ENCODE data around the gene ERG. TPM values are rescaled to one million over a fixed set of nuclear protein-coding genes. Genes with fewer than 3 reads are reported as not detected.

The ERG gene
- total RNA-seq, 2 donors from 2014 or later: 2.5 to 6.7 TPM

- intact Hi-C loops (cut with DNase I): no loop called here
- no peak overlapping the region for H3K27ac ChIP-seq
- no peak overlapping the region for H3K4me3 ChIP-seq
- no peak for DNase-seq
- H3K9ac ChIP-seq (ENCODE audit: low read depth in 2 of 2, low read length in 2 of 2): no peak overlapping the region
- H3K9me3 ChIP-seq: no peaks in the 10 kb centered on the region
- no peaks in the 10 kb centered on the region for H3K27me3 ChIP-seq
- no peaks in the 10 kb centered on the region for H3K4me1 ChIP-seq
- H3K36me3 ChIP-seq: no peaks in the 10 kb centered on the region
- TF ChIP-seq, protein P1, sequence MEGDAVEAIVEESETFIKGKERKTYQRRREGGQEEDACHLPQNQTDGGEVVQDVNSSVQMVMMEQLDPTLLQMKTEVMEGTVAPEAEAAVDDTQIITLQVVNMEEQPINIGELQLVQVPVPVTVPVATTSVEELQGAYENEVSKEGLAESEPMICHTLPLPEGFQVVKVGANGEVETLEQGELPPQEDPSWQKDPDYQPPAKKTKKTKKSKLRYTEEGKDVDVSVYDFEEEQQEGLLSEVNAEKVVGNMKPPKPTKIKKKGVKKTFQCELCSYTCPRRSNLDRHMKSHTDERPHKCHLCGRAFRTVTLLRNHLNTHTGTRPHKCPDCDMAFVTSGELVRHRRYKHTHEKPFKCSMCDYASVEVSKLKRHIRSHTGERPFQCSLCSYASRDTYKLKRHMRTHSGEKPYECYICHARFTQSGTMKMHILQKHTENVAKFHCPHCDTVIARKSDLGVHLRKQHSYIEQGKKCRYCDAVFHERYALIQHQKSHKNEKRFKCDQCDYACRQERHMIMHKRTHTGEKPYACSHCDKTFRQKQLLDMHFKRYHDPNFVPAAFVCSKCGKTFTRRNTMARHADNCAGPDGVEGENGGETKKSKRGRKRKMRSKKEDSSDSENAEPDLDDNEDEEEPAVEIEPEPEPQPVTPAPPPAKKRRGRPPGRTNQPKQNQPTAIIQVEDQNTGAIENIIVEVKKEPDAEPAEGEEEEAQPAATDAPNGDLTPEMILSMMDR (IDR thresholded peaks at IDR 0.05): no peak
Observed at GRCh38 chr21:38379147-38379546, 119.1 kb downstream of the ERG start.

DNA sequence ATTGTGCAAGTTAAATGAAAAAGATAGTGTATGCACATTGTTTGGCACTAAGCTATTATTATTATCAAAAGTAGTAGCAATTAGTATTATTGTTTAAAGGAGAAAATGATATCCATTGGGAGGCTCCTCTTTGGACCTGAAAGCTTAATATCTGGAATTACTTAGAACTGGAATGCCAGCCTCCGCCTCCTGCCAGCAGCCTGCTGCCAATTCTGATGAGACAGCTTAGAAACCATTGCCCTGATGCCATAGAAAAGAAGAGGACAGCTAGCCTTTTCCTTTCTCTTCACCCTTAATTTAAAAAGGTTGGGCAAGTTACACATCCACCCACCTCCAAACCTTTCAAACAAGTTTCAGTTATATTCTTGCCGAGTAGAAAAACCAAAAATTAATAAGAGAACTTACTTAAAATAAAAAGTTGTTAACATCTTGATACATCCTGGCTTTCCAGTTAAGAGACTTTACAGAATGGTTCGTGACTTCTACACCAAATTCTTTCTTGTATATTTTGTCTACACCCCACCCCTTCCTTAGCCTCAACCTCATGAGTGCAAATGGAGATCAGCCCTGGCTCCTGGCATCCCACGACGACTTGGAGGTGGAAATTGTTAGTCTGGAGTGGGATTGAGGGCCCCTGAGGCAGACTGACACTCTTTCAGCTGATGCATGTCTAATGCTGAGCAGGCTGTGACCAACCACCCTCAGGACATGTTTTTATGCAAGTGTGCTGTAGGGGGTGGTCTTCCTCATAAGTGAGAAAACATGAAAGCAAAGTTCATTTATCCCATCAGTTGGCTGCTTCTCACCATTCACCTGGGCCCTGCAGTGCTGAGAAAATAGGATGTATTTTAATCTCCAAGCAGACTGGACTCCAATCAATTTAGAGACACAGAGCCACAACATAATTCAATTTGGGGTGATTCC lies 120.8 kb downstream of the ERG start:
- Histone ChIP-seq H3K27ac (no peak overlapping the region), H3K4me3 (no peak overlapping the region), H3K9me3 (no peaks in the 10 kb centered on the region), H3K9ac (ENCODE audit: low read depth in 2 of 2, low read length in 2 of 2) (no peak overlapping the region), H3K27me3 (no peaks in the 10 kb centered on the region), H3K36me3 (no peaks in the 10 kb centered on the region), H3K4me1 (no peaks in the 10 kb centered on the region)
- no peak for DNase-seq
- TF ChIP-seq, protein P1 (IDR thresholded peaks at IDR 0.05): no peak
- intact Hi-C loops (cut with DNase I): no loop called here

- TF ChIP-seq, protein P1 (IDR thresholded peaks at IDR 0.05): no peak
- Histone ChIP-seq H3K4me3 (no peak overlapping the region), H3K9ac (ENCODE audit: low read depth in 2 of 2, low read length in 2 of 2) (no peak overlapping the region), H3K36me3 (no peaks in the 10 kb centered on the region), H3K27ac (no peak overlapping the region), H3K9me3 (no peaks in the 10 kb centered on the region), H3K4me1 (no peaks in the 10 kb centered on the region), H3K27me3 (no peaks in the 10 kb centered on the region)
- intact Hi-C loops (cut with DNase I): no loop called here
- no peak for DNase-seq
Observed at GRCh38 chr21:38376693-38377092, 121.6 kb downstream of the ERG start.

DNA sequence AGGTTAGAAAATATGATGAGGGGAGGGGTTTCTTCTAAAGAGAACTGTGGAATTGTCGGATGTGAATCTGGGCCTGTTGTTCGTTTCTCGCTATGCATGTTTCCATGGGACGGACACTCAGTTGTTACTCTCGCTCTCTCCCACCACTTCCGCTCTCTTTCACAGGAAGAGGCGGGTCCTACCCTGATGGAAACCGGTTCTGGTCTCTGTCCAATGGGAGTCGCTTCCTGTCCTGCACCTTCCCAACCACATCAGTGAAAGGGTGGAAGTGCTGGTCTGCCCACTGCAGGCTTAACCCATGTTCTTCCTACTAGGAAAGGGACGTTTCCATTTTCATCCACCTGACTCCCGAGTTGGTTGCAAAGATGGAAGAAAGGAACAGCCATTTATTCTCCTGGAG lies 122.0 kb downstream of the ERG start:
- no peak overlapping the region for H3K9ac ChIP-seq (ENCODE audit: low read depth in 2 of 2, low read length in 2 of 2)
- no peaks in the 10 kb centered on the region for H3K9me3 ChIP-seq
- no peaks in the 10 kb centered on the region for H3K27me3 ChIP-seq
- TF ChIP-seq, protein P1 (IDR thresholded peaks at IDR 0.05): no peak
- intact Hi-C loops (cut with DNase I): no loop called here
- no peak overlapping the region for H3K27ac ChIP-seq
- H3K4me3 ChIP-seq: no peak overlapping the region
- no peak for DNase-seq
- no peaks in the 10 kb centered on the region for H3K4me1 ChIP-seq
- no peaks in the 10 kb centered on the region for H3K36me3 ChIP-seq

DNA sequence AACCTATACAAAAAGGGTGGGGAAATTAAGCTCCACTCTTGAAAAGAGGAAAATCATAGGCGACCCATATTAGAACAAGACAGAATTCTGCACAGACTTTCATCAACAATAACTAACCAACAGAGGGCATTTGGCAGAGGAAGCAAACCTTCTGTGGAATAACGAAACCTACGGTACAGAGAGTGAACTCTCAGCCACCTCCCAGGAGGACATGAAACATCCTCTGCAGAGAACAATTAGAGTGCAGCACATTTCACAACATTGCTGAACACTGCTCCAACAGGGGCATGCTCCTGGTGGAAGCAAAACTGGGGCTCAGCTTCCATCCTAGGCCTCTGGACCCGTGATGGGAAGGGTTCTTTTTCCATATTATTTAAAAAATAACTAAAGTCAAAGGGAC lies 130.6 kb downstream of the ERG start:
- no peaks in the 10 kb centered on the region for H3K9me3 ChIP-seq
- H3K4me1 ChIP-seq: no peaks in the 10 kb centered on the region
- H3K27me3 ChIP-seq: no peaks in the 10 kb centered on the region
- H3K4me3 ChIP-seq: no peak overlapping the region
- H3K9ac ChIP-seq (ENCODE audit: low read depth in 2 of 2, low read length in 2 of 2): no peak overlapping the region
- H3K36me3 ChIP-seq: no peaks in the 10 kb centered on the region
- intact Hi-C loops (cut with DNase I): no loop called here
- TF ChIP-seq, protein P1 (IDR thresholded peaks at IDR 0.05): no peak
- DNase-seq: no peak
- H3K27ac ChIP-seq: no peak overlapping the region

Data from colonic mucosa (tissue), 4 donors.